ENCODE measurements around the gene MYMX.

MYMX gene

DNA sequence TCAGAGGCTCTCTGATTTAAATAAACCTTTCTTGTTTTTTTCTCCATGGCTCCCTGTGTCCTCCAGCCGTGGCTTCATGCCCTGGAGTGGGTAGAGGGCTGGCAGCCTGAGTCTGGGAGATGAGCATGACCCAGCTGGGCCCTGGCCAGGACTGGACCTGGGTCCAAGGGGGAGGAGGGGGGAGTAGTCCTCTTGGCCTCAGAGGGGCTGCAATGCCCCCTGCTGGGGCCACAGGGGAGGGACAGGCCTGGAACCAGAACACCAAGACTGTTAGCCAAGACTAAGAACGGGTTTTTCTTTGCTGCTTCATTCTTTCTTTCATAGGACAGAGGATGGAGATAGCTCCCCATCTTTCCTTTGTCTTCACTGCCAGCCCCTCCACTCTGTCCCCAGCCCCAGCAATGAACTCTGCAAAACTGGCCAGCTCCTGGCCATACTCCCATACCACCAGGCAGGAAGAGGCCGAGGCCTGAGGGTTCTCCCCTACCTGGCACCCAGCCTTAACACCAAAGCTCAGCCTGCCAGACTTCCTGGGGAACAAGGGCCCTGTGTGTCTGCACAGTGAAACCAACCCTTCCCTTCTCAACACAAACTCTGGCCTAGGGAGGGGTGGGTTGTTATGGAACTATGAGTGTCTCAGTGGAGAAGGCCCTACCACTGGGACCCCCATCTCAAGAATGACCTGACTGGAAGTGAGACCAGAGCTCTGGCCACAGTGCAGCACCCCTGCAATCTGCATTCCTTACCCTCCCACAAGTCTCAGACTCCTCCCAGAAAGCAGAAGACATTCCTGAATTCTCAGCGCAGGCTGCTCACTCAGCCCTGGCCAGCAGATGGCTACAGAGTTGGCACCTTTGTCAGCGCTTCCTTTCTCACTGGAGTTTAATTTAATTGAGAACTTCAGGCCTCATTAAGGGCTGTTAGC is 17.6 kb downstream of the MYMX start:
- FAIRE-seq, result no peak

GRCh38 chr6:44235269-44235668 is 18.5 kb downstream of the MYMX start:
- FAIRE-seq, result no peak

GRCh38 chr6:44235891-44236516 is 19.3 kb downstream of the MYMX start:
- no peak for FAIRE-seq

GRCh38 chr6:44237021-44237812 is 20.5 kb downstream of the MYMX start:
- FAIRE-seq, result peak; percentile 95

DNA sequence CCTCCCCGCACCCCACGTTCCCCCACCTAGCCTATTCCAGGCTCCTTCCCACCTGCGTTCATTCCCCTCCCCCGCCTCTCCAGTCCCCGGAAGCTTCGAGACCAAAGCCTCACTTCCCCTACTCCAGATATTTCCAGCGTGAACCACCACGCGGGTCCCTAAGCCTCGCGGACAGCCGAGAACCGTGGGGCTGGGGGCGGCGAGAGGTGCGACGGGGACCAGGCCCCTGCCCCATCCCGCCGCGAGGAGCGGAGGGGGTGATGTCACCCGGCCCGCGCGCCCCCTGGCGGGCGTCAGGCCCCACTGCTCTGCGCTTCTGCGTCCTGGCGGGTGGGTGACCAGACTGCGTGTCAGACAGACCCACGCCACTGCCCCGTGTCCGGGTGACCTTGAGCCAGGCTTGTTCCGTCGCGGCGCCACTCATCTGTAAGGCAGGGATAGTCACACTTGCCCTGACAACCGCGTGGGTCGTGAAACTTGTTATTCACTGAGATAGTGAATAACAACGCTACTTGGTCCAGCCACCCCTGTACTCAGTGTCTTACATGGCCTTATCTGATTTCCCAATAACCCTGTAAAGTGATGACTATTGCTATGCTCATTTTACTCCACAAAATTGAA is 21.2 kb downstream of the MYMX start:
- FAIRE-seq, result no peak

GRCh38 chr6:44238687-44239350 is 22.1 kb downstream of the MYMX start:
- no peak for FAIRE-seq

DNA sequence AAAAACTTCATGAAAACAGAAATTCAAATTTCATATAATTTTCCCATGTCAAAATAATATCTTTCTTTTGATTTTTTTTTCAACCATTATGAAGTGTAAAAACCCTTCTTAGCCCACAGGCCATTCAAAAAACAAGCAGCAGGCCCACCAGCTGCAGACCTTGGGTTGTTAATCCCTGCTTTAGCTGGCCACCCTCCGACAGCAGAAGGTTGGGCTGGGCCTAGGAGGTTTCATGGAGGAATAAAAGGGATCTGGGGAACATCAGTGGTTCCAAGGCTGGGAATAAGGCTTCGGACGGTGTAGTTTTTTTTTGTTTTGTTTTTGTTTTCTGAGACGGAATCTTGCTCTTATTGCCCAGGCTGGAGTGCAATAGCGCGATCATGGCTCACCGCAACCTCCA is 26.6 kb downstream of the MYMX start:
- FAIRE-seq, result no peak

DNA sequence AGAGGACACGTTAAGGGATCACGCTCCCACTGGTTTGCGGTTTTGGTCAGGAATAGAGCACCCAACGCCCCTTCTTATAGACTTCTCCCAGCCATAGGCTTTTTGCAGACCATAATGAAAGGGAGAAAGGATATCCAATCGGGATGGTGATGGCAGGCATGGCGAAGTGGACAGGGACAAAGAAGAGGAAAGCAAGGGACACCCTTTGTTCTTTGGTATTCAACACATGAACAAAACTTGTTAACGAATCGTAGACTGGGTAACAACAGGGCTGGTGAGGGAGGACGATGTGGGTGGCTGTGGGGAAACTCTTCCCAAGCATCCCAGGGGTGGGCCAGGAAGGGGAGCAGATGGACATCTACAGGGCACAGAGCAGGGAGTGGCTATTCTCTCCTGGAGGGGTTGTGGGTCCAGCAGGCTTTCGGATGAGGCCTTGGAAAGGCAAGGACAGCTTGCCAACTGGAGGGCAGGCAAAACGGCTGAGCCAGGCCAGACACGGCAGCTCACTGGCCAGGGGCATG is 28.7 kb downstream of the MYMX start:
- FAIRE-seq, result no peak

DNA sequence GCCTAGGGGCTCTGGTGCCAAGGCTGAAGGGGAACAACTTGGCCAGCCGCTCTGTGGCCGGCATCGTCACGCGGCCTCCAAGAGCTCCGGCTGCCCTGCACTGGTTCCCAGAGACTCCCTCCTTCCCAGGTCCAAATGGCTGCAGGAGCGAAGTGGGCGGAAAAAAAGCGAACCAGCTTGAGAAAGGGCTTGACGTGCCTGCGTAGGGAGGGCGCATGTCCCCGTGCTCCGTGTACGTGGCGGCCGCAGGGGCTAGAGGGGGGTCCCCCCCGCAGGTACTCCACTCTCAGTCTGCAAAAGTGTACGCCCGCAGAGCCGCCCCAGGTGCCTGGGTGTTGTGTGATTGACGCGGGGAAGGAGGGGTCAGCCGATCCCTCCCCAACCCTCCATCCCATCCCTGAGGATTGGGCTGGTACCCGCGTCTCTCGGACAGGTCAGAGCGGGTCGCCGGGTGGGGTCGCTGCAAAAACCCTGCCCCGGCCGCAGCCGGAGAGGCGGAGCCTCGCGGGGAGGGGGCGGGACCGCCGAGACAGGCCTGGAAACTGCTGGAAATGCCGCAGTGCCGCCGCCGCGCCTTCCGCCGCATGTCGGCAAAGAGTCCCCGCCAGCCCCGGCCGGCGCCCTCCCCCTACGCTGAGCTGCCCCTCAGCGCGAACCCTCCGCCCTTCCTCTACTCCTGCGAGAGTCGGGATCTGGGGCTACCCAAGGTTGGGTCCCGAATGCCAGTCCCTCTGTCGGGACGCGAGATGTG is 29.4 kb downstream of the MYMX start:
- FAIRE-seq, result no peak

GRCh38 chr6:44246663-44247337 is 30.1 kb downstream of the MYMX start, which contains the start of gene HSP90AB1:
HSP90AB1 (plus strand) TSS chr6:44247101; CDS start chr6:44248630, 1,529 bp downstream.
- FAIRE-seq, result no peak

DNA sequence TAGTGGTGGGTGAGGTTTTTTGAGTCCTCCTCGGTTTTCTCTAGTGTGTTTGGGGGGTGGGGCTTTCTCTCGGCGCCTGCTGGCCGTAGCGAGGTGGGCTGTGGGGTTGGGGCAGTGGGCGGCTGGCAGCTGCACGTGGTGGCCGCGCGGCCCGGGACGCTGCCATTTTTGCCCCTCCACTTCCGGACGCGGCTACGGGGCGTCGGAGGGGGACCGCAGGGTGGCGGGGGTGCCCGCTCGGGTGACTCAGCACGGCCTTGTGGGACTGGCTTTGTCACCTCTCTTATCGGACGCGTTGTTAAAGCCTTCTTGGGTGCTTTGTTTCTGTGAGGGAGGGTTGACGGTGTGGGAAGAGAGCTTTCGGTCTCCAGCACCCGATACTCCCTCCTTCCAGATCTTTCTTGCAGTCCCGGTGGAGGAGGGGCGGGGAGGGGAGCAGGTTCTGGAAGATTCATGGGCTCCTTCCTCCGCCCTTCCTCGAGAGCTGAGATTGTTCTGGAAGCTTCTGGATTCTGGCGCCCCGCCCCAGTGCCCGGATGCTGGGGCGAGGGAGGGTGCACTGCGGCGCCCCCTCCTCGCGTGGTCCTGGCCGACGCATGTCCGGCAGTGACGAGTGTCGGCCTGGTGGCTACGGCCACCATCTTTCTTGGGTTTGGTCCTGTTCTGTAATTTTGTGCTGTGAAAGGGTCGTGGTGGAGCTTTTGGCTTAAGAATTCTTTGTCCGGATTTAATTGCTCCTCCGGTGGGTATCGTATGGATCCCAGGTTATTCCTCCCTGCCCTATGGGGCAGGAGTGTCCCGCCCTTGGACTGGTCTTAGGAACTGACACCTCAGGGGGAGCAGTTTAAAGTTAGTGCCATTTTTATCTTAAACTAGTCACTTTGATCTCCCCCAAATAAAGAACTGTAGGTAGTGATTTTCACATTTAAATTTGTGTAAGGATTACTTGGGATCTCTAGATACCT is 30.9 kb downstream of the MYMX start:
- FAIRE-seq, result no peak

- no peak for FAIRE-seq
Measured at GRCh38 chr6:44248579-44248978, 31.9 kb downstream of the MYMX start.

GRCh38 chr6:44249082-44249748 is 32.5 kb downstream of the MYMX start:
- no peak for FAIRE-seq

GRCh38 chr6:44250067-44250717 is 33.5 kb downstream of the MYMX start:
- FAIRE-seq, result no peak

DNA sequence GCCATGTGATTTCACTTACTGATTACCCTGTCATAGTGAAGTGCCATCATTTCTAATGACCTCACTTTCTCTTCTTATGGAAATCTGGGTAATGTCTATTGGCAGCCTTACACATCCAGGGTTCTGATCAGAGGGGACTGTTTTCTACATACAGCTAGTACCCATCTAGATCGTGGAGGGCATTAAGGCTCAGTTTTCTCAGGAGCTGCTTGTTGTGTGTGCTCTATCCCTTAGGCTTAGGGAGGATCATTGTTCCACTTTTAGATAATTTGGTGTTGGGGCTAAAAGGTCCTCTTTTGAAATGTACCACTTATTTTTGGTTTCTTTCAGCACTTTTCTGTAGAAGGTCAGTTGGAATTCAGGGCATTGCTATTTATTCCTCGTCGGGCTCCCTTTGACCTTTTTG is 34.0 kb downstream of the MYMX start:
- FAIRE-seq, result no peak

GRCh38 chr6:44251576-44252524 is 35.1 kb downstream of the MYMX start:
- FAIRE-seq, result no peak

Measured in islet of Langerhans (tissue), 1 donor.